Renal cortex interstitium (tissue), 11 donors: ENCODE data around the gene BCAS3. TPM values are rescaled to one million over a fixed set of nuclear protein-coding genes. Genes with fewer than 3 reads are reported as not detected.
"Not testable (repeated sequence)": the region's sequence is repeated elsewhere in the genome, so short reads cannot be mapped to it uniquely, and the experiment has no call there.

ENCODE experiments used
- DNase-seq, 11 donors: peaks; one replicate each; pipeline ENCODE4 v3.0.0-alpha.2; 2013; ENCODE audit warnings: low read depth in 9 of 11, low spot score in 4 of 11; ENCODE audit errors: extremely low read depth in 1 of 11
- polyA plus RNA-seq, 3 donors: library from polyadenylated mRNA; unstranded; fragments of 120-200 nt; gene quantifications; one replicate each; pipeline ENCODE4 v1.2.1, GENCODE V29; 2013; ENCODE audit not compliant: insufficient read length in 3 of 3

BCAS3 gene
- polyA plus RNA-seq, 3 donors = 27.0 to 30.9 (median 28.9) TPM

DNA sequence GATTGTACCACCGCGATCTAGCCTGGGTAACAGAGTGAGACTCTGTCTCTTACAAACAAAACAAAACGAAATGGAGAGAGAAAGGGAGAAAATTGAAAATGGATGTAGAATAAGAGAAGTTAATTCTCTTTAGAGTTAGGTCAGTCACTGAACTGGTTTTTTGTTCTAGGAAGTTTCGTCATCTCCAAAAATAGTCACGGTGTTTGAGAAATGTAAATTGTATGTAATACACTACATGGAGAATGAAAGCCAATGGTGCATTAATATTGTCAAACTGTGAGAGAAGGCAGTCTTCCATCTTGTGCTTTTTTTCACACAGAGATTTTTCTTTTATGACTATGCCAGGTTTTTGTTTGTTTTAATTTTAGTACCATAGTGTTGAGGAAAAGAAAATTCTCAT lies 145.9 kb downstream of the BCAS3 start:
- no peak for DNase-seq

DNA sequence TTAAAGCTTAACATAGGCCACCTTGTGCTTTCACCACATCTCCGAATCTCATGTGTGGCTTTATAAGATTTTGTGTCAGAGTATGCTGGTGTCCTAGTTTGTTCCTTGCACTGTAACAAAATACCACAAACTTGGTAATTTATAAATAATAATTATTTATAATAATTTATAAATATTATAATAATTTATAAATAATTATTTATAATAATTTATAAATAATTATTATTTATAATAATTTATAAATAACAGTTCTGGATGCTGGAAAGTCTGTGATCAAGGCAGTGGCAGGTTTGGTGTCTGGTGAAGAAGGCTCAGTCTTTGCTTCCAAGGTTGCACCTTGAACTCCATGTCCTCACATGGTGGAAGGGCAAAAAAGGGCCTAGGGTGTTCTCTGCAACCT lies 147.7 kb downstream of the BCAS3 start:
- DNase-seq = no peak

DNA sequence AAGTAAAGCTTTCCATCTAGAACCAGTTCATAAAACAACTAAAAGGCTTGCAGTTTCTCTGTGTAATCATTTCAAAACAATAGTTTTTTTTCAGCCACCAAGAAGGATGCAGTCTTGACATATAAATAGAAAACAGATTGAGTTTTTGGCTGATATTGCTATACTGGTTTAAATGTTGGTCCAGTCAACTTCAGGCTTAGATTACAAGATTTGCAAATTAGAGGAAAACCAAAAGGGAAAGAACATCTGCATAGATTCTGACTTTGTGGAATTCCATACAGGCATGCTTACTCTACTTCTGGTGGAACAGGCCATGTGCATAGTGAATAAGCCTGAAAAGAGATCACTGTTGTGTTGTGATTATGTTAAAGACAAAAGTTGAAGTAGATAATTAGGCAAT lies 150.3 kb downstream of the BCAS3 start:
- no peak for DNase-seq

DNA sequence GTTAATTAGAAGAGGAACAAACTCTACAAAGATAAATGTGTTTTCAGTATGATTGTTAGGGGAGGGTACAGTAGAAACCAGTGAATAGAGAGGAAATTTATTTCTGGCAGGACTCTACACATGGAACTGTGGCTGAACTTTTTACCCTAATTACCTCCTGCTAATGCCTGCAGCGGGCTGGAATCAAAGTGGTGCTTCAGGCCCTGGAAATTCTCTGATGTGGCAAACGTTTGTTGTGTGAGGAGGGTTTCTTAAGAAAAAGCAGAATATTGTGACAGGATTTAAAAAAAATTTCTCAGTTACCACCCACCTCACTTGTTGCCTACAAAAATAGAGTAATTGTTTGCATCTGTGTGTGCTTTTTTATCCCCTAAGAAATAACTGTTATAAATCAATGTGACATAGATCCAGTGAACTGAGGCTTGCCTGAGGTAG lies 154.5 kb downstream of the BCAS3 start:
- peak in 2 of 11 donors; percentile 8 to 16 for DNase-seq

DNA sequence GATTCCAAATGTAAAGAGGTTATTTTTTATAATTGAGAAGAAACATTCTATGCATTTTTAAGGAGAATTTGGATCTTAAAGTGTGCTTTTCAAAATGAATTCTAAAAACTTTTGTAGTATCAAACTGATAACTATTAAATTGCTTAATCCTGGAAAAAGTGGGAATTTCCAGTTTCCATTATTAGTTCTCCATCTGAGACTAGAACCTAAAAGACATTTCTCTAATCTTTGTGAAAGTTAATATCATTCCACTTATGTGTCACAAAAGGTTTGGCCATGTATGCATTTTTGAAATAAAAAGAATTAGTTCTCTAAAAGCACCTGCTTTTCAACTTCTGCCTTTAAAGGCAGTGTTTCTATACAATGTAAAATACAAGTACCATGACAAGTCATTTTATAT lies 155.0 kb downstream of the BCAS3 start:
- no peak for DNase-seq

DNA sequence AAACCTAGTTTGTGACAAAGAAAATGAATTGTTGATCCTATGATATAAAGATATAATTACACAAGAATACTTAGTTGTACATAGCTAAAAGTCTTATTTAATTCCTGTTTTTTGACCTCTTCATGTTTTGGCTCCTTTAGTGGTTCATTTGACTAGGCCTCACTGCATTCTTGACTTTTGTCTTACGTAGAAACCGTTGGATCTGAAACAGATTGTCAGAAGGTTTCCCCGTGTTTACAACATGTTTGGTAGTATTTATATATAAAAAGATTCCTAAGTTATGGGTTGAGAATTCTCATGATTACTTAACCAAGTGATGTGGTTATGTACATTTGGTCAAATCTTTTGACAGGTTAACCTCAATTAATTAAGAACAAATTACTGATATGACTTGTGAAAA lies 162.8 kb downstream of the BCAS3 start:
- DNase-seq = no peak

DNA sequence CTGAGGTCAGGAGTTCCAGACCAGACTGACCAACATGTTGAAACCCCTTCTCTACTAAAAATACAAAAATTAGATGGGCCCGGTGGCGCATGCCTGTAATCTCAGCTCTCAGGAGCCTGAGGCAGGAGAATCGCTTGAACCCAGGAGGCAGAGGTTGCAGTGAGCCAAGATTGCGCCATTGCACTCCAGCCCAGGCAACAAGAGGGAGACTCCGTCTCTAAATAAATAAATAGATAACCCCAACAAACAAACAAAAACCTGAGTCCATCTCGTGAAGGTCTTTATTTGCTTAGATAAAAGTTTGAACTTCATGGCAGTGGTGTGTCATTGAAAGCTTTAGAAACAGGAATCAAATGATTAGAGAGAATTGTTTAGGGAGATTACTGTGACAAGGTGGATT lies 167.4 kb downstream of the BCAS3 start:
- no peak for DNase-seq

DNA sequence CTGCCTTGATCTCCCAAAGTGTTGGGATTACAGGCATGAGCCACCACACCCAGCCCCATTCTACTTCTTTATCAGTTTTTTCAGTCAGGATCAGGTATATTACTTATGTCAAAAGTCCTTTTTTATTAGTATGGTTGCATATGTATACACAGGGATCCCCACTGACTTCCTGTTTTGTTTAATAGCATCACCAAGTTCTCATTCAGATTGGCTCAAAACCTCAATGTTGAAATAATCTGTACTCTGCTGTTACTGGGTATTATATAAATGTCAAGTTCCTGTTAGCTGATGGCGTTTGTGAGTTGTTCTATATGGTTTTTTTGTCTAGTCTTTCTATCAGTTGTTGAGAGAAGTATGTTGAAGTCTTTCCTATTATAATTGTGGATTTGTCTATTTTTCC lies 168.5 kb downstream of the BCAS3 start:
- DNase-seq = no peak

DNA sequence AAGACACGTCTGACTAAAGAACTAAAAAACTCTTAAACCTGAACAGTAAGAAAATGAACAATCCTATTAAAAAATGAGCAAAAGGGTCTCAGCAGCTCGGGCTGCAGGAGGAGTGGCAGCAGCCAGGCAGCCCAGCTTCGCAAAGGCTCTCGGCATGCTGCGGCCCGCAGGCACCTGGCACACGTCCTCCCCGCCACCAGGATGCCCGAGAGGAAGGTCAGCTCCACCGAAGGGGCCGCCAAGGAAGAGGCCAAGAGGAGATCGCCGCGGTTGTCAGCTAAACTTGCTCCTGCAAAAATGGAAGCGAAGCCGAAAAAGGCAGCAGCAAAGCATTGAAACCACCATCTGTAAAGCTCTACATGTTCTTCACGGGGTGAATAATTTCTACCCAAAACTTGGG lies 173.5 kb downstream of the BCAS3 start:
- no peak for DNase-seq

DNA sequence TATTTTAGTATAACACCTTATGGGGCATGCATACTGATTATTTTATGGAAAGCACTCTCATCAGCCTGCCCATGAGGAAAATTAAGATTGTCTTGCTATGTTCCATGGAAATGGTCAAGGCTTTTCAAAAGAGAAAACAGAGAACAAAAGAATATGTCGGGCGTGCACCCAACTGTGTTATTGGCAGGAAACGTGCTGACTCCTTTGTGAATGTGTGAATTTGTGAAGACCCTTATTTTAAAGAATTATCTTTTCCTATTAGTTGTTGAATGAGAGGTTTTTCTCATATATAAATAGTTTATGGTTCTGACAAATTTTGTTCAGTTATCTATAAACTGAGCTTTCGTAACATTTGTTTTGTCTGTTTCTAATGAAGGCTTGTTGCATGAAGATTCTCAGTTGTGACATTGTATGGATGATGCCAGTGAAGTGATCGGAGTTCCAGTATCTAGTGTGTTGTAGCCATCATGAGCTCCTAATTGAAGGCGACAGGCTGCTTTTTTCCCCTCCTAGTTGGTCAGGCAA lies 180.0 kb downstream of the BCAS3 start:
- DNase-seq = no peak

DNA sequence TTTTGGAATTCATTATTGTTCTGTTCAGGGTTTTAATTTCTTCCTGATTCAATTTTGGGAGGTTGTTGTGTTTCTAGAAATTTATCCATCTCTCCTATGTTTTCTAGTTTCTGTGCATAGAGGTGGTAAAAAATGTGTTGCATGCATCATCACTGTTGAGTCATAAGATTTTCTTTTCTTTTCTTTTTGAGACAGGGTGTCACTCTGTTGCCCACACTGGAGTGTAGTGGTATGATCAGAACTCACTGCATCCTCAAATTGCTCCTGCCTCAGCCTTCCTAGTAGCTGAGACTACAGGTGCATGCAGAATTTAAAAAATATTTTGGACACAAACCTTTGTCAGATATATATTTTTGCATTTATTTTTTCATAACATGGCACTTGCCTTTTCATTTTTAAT lies 184.8 kb downstream of the BCAS3 start:
- no peak for DNase-seq

DNA sequence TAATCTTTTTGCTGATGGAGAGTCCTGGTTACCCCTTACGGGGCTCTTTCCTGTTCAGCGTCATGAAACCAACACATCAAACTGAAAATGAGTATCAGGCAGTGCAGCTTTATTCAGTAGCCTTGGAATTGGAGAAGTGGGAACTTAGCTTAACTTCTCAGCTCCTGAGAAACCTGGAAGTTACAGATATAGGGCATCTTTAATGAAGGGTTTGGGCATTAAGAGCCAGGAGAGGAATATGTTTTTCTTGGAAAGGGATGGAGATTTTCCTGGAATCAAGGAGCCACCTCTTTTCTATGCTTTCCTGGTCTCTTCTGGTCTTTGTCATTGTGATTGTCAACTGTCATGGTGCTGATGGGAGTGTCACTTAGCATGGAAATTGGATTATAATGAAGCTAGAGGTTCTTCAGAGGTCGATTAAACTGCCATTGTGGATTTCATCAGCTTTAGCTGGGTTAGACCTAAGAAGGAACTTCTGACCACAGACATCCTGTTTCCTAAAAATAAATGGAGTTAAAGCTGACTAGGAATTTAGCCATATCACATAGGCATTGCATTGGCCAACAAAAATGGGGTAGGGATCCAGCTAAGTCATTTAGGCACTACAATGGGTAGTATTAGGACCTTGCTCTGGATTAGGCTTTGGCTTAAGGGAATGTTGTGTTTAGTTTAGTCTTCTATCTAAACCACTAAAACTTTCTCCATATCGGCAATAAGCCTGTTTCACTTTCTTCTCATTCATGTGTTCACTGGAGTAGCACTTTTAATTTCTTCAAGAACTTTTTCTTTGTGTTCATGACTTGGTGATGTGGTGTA lies 186.4 kb downstream of the BCAS3 start:
- DNase-seq = no peak

DNA sequence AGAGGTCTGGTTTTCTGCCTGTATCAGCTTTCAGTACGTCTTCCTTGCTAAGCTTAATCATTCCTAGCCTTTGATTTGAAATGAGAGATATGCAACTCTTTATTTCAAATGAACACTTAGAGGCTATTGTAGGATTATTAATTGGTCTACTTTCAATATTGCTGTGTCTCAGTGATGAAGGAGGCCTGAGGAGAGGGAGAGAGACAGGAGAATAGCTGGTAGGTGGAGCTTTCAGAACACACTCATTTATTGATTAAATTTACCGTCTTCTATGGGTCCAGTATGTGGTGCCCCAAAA lies 187.0 kb downstream of the BCAS3 start:
- no peak for DNase-seq

DNA sequence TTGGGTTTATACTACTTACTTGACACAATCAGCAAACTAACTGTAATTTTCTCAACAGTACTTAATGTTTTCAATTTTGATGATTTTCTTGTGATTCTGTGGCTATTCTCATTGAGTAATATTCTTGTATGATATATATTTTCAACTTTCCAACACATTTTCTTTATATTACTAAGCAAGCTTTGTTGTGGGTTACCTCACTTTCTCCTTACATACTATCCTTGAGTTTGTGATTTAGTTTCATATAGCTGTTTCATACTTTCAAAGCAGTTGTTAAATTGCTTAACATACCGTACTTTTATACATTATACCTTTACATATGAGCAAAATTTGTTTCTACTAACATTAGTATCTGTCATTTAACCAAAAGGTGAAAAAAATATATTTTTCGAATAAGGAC lies 197.1 kb downstream of the BCAS3 start:
- DNase-seq = no peak

DNA sequence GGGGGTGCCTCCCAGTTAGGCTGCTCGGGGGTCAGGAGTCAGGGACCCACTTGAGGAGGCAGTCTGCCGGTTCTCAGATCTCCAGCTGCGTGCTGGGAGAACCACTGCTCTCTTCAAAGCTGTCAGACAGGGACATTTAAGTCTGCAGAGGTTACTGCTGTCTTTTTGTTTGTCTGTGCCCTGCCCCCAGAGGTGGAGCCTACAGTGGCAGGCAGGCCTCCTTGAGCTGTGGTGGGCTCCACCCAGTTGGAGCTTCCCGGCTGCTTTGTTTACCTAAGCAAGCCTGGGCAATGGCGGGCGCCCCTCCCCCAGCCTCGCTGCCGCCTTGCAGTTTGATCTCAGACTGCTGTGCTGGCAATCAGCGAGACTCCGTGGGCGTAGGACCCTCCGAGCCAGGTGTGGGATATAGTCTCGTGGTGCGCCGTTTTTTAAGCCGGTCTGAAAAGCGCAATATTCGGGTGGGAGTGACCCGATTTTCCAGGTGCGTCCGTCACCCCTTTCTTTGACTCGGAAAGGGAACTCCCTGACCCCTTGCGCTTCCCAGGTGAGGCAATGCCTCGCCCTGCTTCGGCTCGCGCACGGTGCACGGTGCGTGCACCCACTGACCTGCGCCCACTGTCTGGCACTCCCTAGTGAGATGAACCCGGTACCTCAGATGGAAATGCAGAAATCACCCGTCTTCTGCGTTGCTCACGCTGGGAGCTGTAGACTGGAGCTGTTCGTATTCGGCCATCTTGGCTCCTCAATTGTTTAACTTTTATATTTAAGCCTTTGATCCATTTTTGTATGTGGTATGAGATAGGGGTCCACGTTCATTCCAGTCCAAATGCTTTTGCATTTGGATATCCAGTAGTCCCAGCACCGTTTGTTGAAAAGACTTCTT lies 209.3 kb downstream of the BCAS3 start:
- not testable (repeated sequence) for DNase-seq

DNA sequence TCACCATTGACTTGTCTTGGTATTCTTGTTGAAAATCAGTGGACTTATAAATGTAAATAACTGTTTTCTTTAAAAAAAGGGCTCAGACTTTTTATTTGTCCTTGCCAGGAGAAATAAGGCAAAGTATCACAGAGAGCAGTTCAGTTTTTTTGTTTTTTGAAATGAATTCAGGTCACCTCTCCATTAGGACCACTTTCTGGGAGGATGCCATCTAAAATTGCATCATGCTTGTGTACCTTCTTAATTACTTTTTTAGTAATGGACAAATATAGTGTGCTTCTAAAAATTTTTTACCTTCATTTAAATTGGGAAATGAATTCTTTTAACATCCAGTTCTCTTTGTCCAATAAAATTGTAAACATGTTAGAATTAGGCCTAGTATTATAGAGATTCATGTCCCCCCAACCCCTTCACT lies 210.0 kb downstream of the BCAS3 start:
- DNase-seq = no peak

DNA sequence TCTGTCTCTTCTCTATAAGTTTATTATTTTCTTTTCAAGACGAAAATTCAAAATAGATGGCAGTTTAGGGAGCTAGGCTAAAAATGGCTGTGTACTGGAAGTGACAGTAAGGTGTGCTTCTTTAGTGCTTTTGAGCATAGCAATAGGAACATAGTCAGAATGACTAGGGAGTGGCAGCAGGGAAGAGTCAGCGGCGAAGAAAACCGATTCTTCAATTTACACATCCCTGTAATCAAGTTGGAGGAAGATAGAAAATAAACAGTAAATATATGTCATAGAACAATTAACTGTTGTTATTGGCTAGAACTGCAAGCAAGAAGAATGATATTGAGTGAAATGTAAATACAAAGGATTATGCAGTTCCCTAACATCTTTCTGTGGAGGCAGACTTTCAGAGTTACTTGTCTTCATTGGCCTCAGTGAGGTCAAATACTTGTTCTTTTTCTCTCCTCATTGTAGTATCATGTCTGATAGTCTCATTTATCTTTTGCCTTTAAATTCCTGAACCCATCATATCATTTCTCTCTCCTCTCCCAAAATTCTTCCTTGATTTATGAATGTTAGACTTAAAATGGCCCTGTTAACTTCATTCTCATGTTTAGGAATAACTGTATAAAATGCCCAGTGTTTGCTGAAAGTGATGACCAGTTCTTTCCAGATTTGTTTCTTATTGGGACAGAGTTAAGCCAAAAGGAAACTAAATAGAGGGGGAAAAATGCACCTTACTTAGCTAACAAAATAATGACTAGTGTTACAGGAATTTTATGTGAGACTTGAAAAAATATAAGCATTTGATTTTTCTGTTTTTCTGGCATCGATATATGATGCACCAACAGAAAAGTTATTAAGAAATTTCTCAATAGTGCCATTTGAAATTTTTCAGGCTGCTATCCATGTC lies 211.4 kb downstream of the BCAS3 start:
- DNase-seq = no peak

DNA sequence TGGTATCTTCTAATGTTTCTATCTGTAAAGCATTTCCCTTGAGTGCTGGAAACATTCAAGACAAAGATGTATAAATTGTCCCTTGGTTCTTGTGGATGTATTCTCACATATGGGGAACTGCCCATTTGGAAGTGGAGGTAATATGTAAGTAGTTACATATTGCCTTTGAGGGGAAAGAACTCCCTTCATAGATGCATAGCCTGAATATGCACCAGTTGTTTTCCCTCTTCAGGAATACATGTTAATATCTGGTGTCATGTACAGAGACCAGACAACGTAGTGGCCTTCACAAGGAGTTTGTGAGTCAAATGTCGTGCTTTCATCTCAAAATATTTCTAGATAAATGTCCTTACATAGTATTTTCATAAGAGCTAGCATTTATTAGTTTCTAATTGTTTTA lies 213.5 kb downstream of the BCAS3 start:
- DNase-seq = no peak

DNA sequence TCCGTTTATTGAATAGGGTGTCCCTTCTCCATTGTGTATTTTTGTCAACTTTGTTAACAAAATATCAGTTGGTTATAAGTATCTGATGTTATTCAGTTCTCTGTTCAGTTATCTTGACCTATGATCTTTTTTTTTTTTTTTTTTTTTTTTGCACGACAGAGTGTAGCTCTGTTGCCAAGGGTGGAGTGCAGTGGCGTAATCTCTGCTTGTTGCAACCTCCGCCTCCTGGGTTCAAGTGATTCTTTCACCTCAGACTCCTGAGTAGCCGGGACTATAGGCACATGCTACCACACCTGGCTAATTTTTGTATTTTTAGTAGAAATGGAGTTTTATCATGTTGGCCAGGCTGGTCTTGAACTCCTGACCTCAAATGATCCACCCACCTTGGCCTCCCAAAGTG lies 215.8 kb downstream of the BCAS3 start:
- DNase-seq = no peak
